IMR-90 (cell line): ENCODE measurements around the gene ZMYND10.

ENCODE experiments used
- CEBPB ChIP-seq: IDR thresholded peaks from 2 replicates; pipeline ENCODE4 v1.6.1; 2012; ENCODE audit warnings: low read depth, low read length, improper control_type of control experiment
- CHD1 ChIP-seq: IDR thresholded peaks from 2 replicates; pipeline ENCODE4 v1.6.1; 2012; ENCODE audit warnings: low read depth, low read length, improper control_type of control experiment
- CTCF ChIP-seq: conservative IDR thresholded peaks from 2 replicates; pipeline ENCODE4 v1.5.1; 2012; ENCODE audit warnings: mild to moderate bottlenecking, low read depth, low read length, improper control_type of control experiment
- NFE2L2 ChIP-seq: fragments of 150-350 bp; IDR thresholded peaks from 2 replicates; pipeline ENCODE4 v1.6.1; 2016; ENCODE audit warnings: low read depth, mild to moderate bottlenecking, low read length
- POLR2A ChIP-seq: IDR thresholded peaks from 2 replicates; pipeline ENCODE4 v1.6.1; 2012; ENCODE audit warnings: mild to moderate bottlenecking, low read depth, low read length
- RAD21 ChIP-seq: IDR thresholded peaks from 2 replicates; pipeline ENCODE4 v1.6.1; 2012; ENCODE audit warnings: low read length, improper control_type of control experiment
- RCOR1 ChIP-seq: IDR thresholded peaks from 2 replicates; pipeline ENCODE4 v1.6.1; 2012; ENCODE audit warnings: mild to moderate bottlenecking, low read length, improper control_type of control experiment; ENCODE audit not compliant: insufficient replicate concordance
- RFX5 ChIP-seq: IDR thresholded peaks from 2 replicates; pipeline ENCODE4 v1.8.0; 2012; ENCODE audit warnings: low read depth, mild to moderate bottlenecking, low read length, moderate library complexity
- SMC3 ChIP-seq: fragments of 150-350 bp; IDR thresholded peaks from 2 replicates; pipeline ENCODE4 v1.6.1; 2016; ENCODE audit warnings: low read depth, mild to moderate bottlenecking, antibody characterized with exemption, low read length, moderate library complexity

- TF ChIP-seq CTCF: no peak
- TF ChIP-seq RFX5: no peak
- TF ChIP-seq RAD21: no peak
- TF ChIP-seq CEBPB: no peak
- no peak for TF ChIP-seq RCOR1
- no peak for TF ChIP-seq POLR2A
- no peak for TF ChIP-seq NFE2L2
- TF ChIP-seq SMC3: no peak
- no peak for TF ChIP-seq CHD1
Measured at GRCh38 chr3:50345008-50345407, 524 bp downstream of the ZMYND10 start.
